Muscle of arm (tissue), 12 donors: Measurements from ENCODE around the gene GAB2. TPM values are rescaled to one million over a fixed set of nuclear protein-coding genes. Genes with fewer than 3 reads are reported as not detected.

Experiments
- polyA plus RNA-seq, 12 donors: library from polyadenylated mRNA; unstranded; fragments of 120-200 nt; gene quantifications; one replicate each; pipeline ENCODE4 v1.2.1, GENCODE V29; 2013; ENCODE audit not compliant: insufficient read length in 12 of 12

GAB2 gene
- polyA plus RNA-seq, 12 donors: 11.2 to 19.4 (median 12.9) TPM; not detected in 1

Other genes with a start within 250 kb of the GAB2 start
- gene KCTD21, start 229.2 kb downstream of the GAB2 start, polyA plus RNA-seq: 1 to 10 TPM in 10 of 12 donors, not detected in 2; 6.2 to 8.0 (median 6.9) TPM
- 1 to 10 TPM in 11 of 12 donors, not detected in 1; 3.3 to 5.1 (median 4.5) TPM for gene USP35, start 228.9 kb downstream of the GAB2 start, polyA plus RNA-seq
- gene NARS2, start 157.0 kb upstream of the GAB2 start, polyA plus RNA-seq: 10 to 100 TPM in 11 of 12 donors, not detected in 1; 11.4 to 25.1 (median 16.9) TPM